Measurements from ENCODE around the gene RIN3.

RIN3 gene

DNA sequence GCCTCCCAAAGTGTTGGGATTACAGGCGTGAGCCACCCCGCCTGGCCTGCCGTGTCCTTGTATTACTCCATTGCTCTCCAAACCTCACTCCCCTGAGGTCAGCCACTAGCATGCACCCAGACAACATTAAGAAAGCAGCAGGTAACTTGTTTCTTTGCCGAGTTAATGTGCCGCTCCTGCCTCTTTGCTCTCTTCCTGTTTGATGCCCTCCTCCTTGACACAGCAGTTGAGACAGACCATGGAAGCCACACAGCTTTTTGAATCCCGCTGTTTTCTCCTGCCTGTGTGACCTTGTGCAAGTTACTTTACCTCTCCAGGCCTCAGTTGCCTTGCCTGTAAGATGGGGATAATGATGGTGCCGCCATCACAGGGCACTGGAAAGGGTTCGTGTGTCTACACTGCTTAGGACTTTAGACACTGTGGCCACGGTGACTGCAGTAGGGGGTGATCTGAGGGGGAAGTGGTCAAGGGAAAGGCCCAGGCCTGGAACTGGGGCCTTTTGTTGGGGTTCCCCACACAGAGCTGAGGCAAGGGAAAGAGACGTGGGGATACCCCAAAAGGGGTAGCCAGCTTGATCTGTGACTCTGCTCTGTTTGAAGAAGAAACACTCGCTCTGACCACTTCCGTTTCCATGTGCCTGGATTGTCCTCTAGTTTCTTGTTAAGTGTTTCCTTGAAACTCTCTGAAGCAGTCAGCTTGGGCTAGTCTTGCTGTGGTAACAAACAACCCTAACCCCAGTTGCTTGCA lies 69.3 kb downstream of the RIN3 start:
- no peak for DNase-seq (ENCODE audit: low read depth)

DNA sequence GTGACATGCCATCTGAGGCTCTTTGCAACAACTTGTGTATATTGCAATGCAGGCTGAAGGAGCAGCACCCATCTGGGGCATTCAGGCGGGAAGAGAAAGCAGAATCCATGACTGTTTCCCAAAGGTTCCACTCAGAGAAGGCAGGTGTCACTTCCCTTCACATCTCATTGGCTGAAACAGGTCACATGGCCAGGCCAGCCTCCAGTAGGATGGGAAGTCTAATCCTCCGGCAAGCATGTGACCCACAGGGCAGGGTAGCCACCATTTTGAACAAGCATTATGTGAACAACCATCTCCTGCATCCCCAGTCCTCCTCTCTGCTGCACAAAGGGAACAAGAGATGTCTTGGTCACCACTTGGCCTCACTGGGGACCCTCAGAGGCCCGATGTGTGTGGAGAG lies 70.6 kb downstream of the RIN3 start:
- no peak overlapping the region for H3K4me3 ChIP-seq (ENCODE audit: low read depth, low read length)
- in situ Hi-C loops (cut with HindIII; ENCODE audit: low sequenced_read_pairs) = no loop called here

More for the DNA sequence above, 69.3 kb downstream of the RIN3 start:
- H3K4me3 ChIP-seq (ENCODE audit: low read depth, low read length) = no peak overlapping the region
- TF ChIP-seq, protein P1, sequence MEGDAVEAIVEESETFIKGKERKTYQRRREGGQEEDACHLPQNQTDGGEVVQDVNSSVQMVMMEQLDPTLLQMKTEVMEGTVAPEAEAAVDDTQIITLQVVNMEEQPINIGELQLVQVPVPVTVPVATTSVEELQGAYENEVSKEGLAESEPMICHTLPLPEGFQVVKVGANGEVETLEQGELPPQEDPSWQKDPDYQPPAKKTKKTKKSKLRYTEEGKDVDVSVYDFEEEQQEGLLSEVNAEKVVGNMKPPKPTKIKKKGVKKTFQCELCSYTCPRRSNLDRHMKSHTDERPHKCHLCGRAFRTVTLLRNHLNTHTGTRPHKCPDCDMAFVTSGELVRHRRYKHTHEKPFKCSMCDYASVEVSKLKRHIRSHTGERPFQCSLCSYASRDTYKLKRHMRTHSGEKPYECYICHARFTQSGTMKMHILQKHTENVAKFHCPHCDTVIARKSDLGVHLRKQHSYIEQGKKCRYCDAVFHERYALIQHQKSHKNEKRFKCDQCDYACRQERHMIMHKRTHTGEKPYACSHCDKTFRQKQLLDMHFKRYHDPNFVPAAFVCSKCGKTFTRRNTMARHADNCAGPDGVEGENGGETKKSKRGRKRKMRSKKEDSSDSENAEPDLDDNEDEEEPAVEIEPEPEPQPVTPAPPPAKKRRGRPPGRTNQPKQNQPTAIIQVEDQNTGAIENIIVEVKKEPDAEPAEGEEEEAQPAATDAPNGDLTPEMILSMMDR (IDR thresholded peaks at IDR 0.05; ENCODE audit: low read depth, low read length, missing control alignments) = no peak
- in situ Hi-C loops (cut with HindIII; ENCODE audit: low sequenced_read_pairs) = no loop called here

DNA sequence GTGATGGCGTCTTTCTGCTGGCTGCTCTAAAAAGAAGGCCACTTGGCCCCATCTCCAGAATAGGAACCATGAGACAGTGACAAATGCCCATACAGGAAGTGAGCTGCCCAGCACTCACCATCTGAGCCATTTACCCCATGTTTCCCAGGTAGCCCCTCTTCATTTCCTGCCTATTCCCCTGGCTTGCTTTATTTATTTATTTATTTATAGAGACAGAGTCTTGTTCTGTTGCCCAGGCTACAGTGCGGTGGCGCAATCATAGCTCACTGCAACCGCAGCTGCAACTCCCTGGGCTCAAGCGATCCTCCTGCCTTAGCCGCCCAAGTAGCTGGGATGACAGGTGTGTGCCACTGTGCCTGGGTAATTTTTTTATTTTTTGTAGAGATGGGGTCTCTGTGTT lies 71.2 kb downstream of the RIN3 start:
- TF ChIP-seq, protein P1 (IDR thresholded peaks at IDR 0.05; ENCODE audit: low read depth, low read length, missing control alignments) = no peak
- in situ Hi-C loops (cut with HindIII; ENCODE audit: low sequenced_read_pairs) = no loop called here
- no peak for DNase-seq (ENCODE audit: low read depth)

More for the DNA sequence above, 70.6 kb downstream of the RIN3 start:
- TF ChIP-seq, protein P1 (IDR thresholded peaks at IDR 0.05; ENCODE audit: low read depth, low read length, missing control alignments) = no peak
- DNase-seq (ENCODE audit: low read depth) = no peak

DNA sequence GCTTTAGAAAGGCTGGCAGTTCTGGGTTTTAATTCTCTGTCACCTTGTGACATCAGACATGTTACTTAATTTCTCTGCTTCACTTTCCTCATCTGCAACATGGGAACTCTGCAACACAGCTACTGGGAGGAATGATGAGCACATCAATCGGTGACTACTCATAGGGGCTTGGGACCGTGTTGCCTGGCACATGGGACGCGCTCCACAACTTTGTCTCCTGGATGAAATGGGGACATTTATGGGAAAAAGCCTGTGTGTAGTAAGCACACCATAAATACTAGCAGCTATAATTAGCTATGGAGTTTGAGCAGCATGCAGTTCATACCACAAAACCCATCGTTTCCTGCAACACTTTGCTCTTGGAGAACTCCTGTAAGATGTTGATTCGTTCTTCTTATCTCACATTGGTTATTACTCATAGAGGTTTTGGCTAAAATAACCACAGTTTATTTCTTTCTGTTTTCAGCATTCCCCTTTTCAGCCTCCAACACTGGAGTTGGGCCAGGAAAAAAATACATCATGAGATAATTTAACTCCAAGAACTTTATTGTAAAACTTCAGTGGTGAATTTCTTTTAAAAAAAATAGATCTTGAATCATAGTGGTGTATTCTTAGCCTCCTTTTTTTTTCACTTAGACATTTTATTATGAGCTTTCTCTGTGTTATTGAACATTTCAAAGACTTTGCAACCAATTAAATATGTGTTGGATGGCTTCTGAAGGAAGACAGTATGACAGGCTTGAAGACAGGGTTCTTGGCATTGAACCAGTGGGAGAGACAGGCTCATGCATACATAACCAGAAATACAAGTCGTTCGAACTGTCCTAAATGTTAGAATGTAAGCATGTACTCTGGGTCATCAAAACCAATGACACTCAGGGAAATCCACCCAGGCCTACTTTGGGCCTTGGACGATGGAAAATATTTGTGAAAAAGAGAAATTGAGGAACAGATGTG lies 72.7 kb downstream of the RIN3 start:
- in situ Hi-C loops (cut with HindIII; ENCODE audit: low sequenced_read_pairs) = no loop called here

More for the DNA sequence above, 71.2 kb downstream of the RIN3 start:
- no peak overlapping the region for H3K4me3 ChIP-seq (ENCODE audit: low read depth, low read length)

DNA sequence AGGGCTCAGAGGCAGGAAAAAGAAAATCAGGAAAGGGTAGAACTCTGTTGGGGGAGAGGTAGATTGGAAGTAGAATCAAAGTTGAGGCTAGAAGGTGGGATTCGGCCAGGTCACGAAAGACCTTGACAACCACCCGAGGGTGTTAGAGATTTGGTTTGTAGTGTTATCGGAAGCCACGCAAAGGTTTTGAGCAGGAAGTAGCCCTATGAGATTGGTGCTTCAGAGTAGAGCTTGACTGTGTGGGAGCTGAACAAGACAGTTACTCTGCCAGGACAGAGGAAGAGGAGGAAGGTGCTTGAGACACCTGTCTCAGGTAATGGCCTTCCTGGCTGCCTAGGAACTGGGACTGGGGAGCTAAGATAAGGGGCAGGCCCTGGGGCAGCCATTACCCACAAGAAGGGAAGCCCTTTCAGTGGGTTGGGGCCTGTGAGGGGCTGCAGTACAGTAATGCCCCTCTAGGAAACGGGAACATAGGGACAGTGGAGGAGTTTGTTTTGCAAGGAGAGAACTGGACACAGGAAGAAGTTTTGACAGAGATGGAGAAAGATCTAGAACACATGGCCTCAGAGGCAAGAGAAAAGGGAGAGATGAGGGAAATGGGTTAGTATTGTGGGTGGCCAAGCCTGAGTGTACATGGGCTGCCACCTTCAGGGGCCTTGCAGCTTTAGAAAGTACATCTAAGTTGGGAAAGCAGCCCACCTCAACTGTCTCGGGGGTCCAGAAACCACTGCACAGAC lies 73.5 kb downstream of the RIN3 start:
- TF ChIP-seq, protein P1 (IDR thresholded peaks at IDR 0.05; ENCODE audit: low read depth, low read length, missing control alignments) = no peak
- no peak overlapping the region for H3K4me3 ChIP-seq (ENCODE audit: low read depth, low read length)
- in situ Hi-C loops (cut with HindIII; ENCODE audit: low sequenced_read_pairs) = no loop called here
- DNase-seq (ENCODE audit: low read depth) = no peak

More for the DNA sequence above, 72.7 kb downstream of the RIN3 start:
- no peak overlapping the region for H3K4me3 ChIP-seq (ENCODE audit: low read depth, low read length)
- TF ChIP-seq, protein P1 (IDR thresholded peaks at IDR 0.05; ENCODE audit: low read depth, low read length, missing control alignments) = no peak
- DNase-seq (ENCODE audit: low read depth) = peak; percentile 96

DNA sequence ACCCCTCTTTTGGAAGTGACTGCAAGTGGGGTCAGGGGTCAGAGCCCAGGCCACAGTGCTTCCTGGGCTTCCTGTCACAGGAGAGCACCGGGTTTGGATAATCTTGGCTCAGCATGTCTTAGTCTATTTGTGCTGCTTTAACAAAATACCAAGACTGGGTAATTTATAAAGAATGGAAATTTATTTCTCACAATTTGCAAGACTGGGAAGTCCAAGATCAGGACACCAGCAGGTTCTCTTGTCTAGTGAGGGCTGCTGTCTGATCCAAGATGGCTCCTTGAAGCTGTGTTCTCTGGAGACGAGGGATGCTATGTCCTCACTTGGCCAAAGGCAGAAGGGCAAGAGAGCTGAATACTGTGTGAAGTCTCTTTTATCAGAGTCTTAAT lies 74.1 kb downstream of the RIN3 start:
- H3K4me3 ChIP-seq (ENCODE audit: low read depth, low read length) = no peak overlapping the region
- no peak for DNase-seq (ENCODE audit: low read depth)
- in situ Hi-C loops (cut with HindIII; ENCODE audit: low sequenced_read_pairs) = no loop called here
- TF ChIP-seq, protein P1 (IDR thresholded peaks at IDR 0.05; ENCODE audit: low read depth, low read length, missing control alignments) = no peak

All from astrocyte of the cerebellum (primary cell).